Measurements from ENCODE around the gene CFAP299.

CFAP299 gene

GRCh38 chr4:80922941-80923340, 587.4 kb downstream of the CFAP299 start:
- no peak for DNase-seq (ENCODE audit: low read depth, low spot score)

GRCh38 chr4:80925293-80925692, 589.8 kb downstream of the CFAP299 start:
- no peak for DNase-seq (ENCODE audit: low read depth, low spot score)

GRCh38 chr4:80926446-80926845, 590.9 kb downstream of the CFAP299 start:
- DNase-seq (ENCODE audit: low read depth, low spot score) = no peak

- DNase-seq (ENCODE audit: low read depth, low spot score) = no peak
Measured at GRCh38 chr4:80926891-80927290, 591.4 kb downstream of the CFAP299 start.

- DNase-seq (ENCODE audit: low read depth, low spot score) = no peak
Measured at GRCh38 chr4:80927420-80927819, 591.9 kb downstream of the CFAP299 start.

DNA sequence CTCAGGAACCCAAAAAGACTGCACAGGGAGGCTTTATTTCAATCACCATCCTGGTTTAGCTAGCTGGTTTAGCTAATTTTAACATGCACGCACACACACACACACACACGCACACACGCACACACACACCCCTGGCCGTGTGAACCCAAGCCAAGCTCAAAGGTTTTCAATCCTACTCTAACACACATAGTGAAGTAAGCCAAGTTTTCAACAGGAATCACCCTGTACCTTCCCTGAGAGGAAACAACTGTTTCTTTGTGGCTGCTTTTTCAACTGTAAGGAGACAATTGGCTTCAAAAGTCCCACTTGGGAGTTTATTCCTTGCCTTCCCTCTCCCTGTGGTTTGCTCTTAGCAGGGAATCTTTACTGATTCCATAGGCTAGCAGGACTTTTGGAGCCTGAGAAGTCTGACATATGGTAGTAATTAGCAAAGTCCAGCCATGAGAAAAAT, 596.1 kb downstream of the CFAP299 start:
- DNase-seq (ENCODE audit: low read depth, low spot score) = no peak

DNA sequence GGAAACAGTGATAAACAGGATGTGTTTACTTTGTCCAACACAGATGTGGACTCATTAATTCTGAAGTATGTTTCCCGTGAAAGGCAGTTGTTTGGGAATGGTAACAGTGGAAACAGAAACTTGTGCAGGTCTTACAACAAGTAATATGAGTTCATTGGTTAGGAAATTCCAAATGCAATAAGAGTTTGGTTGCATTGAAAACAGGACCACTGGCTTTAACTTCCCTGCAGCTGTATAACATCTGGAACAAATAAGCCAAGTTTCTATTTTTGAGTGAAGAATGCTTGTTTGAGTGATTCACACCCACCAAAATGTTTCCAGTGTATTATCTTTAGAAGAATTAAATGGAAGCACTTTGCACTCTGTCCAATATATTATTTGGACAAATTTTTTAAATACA, 612.6 kb downstream of the CFAP299 start:
- no peak for DNase-seq (ENCODE audit: low read depth, low spot score)

- no peak for DNase-seq (ENCODE audit: low read depth, low spot score)
Measured at GRCh38 chr4:80948995-80949394, 613.5 kb downstream of the CFAP299 start.

DNA sequence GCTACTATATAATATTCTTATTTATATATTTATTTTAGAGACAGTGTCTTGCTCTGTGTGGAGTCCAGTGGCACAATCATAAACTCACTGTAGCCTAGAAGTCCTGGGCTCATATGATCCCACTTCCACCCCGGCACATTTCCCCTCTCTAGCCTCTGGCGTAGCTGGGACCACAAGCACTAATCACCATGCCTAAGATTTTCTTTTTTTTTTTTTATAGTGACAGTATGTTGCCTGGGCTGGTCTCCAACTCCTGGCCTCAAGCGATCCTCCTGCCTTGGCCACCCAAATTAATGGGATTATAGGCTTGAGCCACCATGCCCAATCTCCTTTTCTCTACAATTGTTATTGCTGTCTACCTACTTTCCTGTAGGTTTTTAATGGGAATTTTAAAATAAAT, 620.9 kb downstream of the CFAP299 start:
- no peak for DNase-seq (ENCODE audit: low read depth, low spot score)

DNA sequence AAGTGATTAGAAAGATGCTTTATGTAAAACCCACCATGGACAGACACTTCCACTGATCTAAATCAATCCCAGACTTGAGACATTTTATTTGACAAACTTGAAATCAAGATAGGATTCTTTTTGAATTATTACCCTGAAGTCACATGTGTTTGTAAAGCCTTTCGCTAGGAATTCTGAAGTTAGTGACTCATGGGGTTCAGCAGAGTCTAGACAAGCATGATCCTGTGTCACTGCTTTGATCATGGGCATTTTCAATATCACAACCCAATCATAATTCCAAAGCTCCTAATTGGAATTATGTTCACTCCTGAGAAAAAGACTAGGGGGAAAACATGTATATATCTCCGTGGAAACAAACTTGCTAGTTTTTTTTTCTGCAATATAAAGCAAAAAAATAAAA, 627.5 kb downstream of the CFAP299 start:
- no peak for DNase-seq (ENCODE audit: low read depth, low spot score)

GRCh38 chr4:80967346-80967745, 631.8 kb downstream of the CFAP299 start:
- no peak for DNase-seq (ENCODE audit: low read depth, low spot score)

DNA sequence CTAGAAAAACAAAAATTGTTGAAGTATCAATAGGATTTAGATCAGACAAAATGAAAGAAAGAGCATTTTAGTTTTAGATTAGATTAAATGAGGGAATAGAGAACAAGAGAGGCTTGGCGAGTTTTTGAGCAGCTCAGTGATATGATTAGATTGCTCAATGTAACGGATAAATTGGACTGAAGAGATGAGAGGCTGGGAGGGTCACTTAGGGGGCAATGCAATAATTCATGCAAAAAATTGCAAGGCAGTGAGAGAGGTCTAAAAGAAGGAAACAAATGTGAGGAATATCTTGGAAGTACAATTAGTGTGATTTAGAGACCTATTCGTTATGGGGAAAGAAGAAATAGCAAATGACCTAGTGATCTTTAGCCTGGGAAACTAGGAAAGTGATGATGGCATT, 644.7 kb downstream of the CFAP299 start:
- no peak for DNase-seq (ENCODE audit: low read depth, low spot score)

GRCh38 chr4:80986011-80986410, 650.5 kb downstream of the CFAP299 start:
- DNase-seq (ENCODE audit: low read depth, low spot score) = no peak

DNA sequence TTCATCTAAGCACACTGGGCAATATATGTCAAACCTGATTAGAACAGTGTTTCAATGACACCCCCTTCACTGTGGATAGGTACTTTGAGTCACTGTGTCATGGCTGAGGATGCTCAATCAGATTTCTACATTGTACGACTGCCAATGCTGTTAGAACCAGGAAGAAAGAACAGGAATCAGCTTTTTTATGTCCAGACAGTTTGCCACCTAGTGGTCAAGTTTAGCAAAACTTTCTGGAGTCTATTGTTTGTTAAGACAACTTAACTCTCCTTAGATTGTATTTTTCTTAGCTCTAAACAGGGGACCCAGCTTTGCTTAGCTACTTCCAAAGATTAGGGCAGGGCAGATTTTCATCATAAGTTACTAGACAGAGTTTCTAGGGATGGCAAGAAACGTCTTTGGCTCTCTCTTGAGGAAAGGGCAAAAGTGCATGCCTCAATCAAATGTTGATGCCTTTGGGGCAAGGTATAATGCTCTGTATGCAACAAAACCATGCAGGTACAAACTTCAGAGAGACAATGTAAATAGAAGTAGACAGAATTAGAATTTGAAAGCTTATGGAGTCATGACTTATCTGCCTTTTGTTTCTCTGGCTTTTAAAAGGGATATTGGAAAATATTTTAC, 654.5 kb downstream of the CFAP299 start:
- no peak for DNase-seq (ENCODE audit: low read depth, low spot score)

DNA sequence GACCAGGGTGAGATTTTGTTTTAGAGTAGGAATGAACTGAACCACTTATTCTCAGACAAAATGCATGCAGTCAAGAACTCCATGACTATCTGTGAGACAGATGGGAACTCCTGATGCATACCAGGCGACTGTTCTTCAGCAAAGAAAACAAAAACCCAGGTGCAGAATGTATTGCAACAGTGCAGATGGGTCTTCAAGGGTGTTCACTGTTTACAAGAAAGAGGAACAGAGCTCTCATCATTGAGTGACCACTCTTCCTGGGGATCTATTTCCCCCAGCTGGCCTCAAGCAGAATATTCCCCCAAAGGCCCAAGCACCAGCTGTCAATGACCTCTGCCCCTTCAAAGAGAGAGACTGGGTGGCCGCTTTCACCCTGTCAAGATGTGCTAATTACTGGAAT, 655.3 kb downstream of the CFAP299 start:
- no peak for DNase-seq (ENCODE audit: low read depth, low spot score)

DNA sequence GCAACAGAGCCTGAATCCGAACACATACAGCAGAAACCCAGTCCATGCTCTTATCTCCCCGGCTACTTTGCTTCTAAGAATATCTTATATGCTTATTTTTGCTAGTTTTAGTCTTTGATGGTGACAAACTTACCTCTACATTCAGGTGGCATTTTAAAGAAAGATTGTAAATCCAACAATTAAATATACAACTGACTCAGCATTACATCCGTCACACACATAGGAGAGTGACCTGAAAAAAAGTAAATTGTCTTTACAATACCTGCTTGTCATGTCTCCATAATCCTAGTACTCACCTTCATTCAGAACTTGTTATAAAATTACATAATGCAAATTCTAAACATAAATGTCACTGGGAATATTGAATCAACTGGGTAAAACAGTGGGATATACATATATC, 664.4 kb downstream of the CFAP299 start:
- no peak for DNase-seq (ENCODE audit: low read depth, low spot score)

DNA sequence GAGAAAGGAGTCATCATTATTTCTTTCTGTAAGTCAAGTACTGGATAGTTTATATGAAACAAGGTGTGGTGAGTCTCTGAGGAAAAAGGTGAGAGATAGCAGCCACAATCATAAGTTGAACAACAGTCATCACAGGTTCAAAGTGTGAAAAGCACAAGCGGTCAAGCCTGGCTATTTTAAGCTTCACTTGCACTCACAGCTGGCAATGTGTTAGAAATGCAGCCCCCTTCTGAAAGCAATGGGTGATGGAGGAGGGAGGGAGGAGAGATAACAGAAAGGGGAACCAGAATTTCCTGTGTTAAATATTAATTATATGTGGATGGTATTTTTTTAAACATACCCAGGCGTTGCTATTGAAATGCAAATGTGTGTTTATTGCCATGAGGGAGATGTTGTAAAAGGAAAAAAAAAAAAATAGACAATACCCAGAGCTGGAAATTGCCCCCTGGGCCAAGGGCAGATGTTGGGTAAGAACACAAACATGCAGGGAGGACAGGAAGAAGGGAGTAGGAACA, 668.1 kb downstream of the CFAP299 start:
- DNase-seq (ENCODE audit: low read depth, low spot score) = no peak

DNA sequence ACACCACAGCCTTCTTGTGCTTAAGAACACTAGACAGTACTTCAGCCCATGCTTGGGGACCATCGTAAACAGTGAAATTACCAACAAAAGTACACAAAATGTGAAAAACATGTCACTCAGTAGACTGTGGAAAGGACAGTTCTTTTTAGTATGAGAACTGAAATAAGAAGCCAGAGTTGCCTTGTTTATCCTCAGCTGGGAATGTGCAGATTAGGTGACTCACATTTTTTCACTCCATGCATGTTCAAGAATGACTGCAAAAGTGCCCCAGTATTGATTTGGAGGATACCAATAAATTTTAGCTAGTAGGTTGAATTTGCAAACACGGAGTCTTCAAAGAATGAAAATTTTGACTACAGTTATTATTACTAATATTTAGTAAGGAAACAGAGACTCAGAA, 671.9 kb downstream of the CFAP299 start:
- DNase-seq (ENCODE audit: low read depth, low spot score) = no peak
